Stimulated activated CD8-positive, alpha-beta memory T cell treated with anti-CD3 and anti-CD28 coated beads, Interleukin-4, amount 100 ng/mL, for 24 hours (primary cell): Measurements from ENCODE around the gene RYR1.
"Not testable (repeated sequence)": the region's sequence is repeated elsewhere in the genome, so short reads cannot be mapped to it uniquely, and the experiment has no call there.

Experiments
- DNase-seq: peaks from one replicate; pipeline ENCODE4 v3.0.0-alpha.2; 2020; ENCODE audit warnings: low read depth

RYR1 gene

DNA sequence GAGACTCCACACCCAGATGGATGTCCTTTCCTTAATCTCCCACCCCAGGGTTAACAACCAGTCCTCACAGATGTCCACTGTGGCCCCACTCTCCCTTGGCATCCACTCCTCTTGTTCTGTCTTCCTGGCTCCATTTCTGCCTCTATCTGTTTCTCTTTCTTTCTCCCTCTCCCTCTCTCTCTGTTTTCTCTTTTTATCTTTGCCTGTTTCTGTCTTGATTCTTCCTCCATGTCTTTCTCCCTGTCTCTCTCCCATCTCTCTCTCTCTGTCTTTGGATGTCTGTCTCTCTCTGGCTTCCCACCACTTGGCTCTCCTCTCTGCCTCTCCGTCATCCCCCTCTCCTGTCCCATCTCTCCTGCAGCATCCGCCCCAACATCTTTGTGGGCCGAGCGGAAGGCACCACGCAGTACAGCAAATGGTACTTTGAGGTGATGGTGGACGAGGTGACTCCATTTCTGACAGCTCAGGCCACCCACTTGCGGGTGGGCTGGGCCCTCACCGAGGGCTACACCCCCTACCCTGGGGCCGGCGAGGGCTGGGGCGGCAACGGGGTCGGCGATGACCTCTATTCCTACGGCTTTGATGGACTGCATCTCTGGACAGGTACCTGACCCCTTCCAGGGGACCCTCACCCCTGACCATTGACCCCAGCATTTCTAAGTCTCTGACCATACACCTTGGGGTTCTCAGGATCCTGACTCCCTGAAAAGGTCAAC lies 24.4 kb downstream of the RYR1 start:
- no peak for DNase-seq

DNA sequence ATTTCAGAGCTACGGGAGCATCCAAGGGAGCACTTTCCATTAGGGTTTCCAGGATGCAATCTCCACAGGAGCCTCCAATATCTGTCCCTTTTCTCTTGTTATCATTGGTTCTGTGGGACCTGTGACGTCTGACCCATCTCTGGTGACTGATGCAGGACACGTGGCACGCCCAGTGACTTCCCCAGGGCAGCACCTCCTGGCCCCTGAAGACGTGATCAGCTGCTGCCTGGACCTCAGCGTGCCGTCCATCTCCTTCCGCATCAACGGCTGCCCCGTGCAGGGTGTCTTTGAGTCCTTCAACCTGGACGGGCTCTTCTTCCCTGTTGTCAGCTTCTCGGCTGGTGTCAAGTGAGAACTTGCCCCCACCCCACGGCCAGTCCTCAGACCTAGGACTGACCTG lies 25.5 kb downstream of the RYR1 start:
- no peak for DNase-seq

DNA sequence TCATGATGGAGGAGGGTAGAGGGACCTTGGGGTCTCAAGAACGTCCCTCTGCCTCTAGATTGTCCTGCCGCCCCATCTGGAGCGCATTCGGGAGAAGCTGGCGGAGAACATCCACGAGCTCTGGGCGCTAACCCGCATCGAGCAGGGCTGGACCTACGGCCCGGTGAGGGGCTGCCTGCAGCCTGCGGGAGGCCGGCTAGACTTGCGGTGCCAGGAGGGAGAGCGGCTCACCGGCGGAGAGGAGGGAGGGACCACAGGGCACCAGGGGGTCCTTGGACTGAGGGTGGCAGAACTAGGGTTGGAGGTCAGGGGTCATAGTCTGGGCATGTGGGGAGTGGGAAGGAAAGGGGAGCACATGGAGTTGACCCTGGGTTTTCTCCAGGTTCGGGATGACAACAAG lies 29.9 kb downstream of the RYR1 start:
- no peak for DNase-seq

DNA sequence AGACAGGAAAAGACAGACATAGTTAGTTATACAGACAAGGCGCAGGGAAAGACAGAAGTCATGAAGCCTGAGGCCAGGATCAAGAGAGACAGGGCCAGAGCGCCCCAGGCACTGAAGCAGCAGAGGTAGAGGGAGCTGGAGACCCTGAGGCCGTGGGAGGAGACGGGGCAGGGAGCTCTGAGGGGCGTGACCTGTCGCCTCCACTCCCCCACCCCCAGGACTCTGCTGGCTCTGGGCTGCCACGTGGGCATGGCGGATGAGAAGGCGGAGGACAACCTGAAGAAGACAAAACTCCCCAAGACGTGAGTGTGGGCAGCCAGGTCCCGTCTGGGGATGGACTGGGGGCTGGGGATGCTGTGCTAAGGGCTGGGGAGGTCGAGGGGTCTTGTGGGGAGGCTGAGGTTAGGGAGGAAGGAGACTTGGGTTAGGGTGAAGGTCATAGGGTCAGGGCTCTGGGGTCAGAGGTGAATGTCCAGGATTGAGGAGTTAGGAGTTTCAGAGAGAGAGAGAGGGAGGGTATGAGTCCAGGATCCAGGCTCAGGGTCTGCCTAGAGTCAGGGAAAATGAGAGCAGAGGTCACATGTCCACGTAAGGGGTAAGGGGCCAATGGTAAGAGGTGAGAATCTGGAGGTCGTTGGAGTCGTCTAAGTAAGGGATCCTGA lies 31.1 kb downstream of the RYR1 start:
- no peak for DNase-seq

DNA sequence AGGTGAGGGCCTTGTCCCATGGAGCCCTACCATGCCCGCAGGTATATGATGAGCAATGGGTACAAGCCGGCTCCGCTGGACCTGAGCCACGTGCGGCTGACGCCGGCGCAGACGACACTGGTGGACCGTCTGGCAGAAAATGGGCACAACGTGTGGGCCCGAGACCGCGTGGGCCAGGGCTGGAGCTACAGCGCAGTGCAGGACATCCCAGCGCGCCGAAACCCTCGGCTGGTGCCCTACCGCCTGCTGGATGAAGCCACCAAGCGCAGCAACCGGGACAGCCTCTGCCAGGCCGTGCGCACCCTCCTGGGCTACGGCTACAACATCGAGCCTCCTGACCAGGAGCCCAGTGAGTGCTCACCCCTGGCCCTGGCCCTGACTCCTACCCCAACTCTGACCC lies 32.6 kb downstream of the RYR1 start:
- no peak for DNase-seq

DNA sequence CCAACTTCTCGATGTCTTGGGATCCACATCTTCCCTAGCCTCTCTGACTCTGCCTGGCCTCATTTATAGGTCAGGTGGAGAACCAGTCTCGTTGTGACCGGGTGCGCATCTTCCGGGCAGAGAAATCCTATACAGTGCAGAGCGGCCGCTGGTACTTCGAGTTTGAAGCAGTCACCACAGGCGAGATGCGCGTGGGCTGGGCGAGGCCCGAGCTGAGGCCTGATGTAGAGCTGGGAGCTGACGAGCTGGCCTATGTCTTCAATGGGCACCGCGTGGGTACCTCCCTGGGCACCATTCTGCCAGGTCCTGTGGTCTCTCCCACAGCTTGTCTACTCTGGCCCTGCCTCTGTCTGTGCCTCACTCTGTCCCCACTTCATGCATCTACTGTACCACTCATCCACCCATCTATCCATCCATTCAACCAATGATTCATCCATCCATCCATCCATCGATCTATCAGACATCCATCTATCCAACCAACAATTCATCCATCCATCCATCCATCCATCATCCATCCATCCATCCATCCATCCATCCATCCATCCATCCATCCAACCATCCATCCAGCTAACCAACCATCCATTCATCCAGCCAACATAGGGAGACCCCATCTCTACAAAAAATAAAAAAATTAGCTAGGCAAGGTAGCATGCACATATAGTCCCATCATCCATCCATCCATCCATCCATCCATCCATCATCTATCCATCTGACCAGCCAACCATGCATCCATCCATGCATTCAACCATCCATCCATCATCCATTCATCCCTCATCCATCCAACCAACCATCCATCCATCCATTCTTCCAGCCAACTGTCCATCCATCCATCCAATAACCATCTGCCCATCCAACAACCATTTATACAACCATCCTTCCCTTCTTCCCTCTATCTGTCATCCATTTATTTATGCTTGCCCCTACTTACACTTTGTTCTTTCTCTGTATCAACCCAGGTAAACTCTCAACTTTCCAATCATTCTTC lies 34.3 kb downstream of the RYR1 start:
- DNase-seq: no peak

DNA sequence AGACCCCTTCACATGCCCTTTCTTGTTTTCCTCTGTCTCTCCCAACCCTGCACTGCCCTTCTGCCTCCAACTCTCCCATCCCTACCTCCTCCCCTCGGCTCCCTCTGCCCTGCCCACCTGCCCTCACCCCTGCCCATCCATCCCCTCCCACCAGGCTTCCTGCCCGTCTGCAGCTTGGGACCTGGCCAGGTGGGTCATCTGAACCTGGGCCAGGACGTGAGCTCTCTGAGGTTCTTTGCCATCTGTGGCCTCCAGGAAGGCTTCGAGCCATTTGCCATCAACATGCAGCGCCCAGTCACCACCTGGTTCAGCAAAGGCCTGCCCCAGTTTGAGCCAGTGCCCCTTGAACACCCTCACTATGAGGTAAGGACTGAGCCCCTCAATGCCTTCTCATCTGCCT lies 35.7 kb downstream of the RYR1 start:
- DNase-seq: no peak

DNA sequence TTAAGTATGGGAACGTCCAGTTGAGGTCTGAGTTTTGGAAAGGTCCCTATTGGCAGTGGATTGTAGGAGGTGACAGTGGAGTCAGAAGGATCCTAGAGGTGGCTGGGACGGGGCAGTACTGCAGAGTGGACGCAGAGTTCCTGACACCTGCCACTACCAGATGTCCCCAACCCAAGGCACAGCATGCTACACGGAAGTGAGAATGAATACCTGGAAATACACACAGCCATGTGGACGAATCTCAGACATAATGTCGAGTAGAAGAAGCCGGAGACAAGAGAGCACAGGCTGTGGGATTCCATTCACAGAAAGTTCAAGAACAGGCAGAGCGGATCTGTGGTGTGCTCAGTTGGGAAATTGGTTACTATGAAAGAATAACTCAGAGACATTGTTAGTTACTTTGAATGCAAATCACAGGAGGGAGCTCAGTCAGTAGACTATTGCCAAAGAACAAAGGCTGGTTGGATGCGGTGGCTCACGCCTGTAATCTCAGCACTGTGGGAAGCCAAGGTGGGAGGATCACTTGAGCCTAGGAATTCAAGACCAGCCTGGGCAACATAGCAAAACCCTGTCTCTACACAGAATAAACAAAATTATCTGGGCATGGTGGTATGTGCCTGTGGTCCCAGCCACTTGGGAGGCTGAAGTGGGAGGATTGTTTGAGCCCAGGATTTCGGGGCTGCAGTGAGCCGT lies 37.4 kb downstream of the RYR1 start:
- DNase-seq: no peak

DNA sequence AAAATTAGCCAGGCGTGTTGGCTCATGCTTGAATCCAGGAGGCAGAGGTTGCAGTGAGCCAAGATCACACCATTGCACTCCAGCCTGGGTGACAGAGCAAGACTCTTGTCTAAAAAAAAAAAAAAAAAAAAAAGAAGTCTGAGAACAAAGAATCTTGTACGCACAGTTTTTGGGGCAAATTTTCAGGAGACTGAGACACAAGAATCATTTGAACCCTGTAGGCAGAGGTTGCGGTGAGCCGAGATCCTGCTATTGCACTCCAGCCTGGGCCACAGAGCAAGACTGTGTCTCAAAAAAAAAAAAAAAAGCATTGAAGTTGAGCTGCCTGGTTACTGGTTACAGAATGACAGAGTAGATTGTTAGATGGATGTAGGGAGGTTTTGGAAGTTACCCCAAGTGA lies 39.2 kb downstream of the RYR1 start:
- DNase-seq: not testable (repeated sequence)

DNA sequence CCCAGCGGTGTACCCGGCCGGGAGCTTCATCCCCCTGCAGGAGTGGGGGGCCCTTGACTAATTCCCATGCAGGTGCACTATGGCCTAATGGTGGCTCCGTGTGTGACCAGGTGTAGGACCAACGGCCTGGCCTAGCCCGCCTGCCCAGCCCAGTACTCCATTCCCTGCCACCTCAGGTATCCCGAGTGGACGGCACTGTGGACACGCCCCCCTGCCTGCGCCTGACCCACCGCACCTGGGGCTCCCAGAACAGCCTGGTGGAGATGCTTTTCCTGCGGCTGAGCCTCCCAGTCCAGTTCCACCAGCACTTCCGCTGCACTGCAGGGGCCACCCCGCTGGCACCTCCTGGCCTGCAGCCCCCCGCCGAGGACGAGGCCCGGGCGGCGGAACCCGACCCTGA lies 39.7 kb downstream of the RYR1 start:
- DNase-seq: no peak

DNA sequence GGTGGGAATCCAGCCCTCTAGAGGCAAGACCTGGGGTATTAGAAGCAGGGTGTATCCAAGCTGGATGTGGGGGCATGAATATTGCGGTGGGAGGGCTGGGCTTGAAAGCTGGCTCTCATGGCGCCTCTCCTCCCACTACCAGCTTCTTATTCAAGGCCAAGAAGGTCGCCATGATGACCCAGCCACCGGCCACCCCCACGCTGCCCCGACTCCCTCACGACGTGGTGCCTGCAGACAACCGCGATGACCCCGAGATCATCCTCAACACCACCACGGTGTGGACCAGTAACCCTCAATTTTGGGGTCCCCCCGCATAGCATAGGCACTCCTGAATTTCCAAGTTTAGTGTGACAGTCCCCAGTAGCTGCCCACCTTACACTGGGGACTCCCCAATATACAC lies 41.7 kb downstream of the RYR1 start:
- DNase-seq: no peak

DNA sequence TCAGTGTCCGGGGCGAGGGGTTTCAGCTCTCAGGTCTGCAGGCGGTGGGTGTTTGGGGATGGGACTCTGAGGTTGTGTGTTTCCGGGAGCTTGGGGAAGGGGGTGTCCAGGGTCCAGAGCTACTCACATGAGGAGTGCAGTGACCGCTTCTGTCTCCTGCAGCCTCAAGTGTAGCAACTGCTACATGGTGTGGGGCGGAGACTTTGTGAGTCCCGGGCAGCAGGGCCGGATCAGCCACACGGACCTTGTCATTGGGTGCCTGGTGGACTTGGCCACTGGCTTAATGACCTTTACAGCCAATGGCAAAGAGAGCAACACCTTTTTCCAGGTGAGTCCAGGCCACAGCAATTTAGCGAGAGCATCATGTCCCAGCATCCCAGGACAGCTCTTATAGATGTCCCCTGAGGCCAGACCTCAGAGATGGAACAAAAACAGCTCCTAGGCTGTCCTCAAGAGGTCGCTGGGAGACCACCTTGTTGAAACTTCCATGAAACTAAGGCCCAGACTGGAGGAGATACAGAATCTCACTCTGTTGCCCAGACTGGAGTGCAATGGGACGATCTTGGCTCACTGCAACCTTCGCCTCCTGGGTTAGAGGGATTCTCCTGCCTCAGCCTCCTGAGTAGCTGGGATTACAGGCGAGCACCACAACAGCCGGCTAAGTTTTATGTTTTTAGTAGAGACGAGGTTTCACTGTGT lies 44.9 kb downstream of the RYR1 start:
- DNase-seq: no peak

DNA sequence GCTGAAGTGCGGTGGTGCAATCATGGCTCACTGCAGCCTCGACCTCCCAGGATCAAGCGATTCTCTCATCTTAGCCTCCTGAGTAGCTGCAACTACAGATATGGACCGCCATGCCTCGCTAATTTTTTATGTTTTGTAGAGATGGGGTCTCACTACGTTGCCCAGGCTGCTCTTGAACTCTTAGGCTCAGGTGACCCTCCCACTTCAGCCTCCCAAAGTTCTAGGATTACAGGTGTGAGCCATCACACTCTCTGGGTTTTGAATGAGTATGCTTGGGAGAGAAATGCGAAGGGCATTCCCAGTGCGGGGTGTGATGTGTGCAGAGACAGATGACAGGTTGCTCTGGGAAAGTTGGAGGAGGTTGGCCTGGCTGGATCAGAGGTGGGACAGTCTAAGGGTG lies 49.0 kb downstream of the RYR1 start:
- DNase-seq: no peak

DNA sequence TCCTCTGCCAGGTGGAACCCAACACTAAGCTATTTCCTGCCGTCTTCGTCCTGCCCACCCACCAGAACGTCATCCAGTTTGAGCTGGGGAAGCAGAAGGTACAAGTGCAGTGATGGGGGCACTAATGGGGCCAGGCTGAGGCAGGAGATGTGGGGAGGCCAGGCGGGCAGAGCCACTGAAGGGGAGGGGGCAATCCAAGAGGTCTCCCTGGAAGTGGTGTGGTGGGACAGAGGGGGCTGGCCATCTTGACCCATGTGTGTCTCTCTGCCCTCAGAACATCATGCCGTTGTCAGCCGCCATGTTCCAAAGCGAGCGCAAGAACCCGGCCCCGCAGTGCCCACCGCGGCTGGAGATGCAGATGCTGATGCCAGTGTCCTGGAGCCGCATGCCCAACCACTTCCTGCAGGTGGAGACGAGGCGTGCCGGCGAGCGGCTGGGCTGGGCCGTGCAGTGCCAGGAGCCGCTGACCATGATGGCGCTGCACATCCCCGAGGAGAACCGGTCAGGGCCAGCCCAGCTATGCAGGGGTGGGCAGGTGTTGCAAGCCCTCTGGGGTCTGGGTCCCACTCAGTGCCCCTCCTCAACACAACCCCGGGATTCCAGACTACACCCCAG lies 49.6 kb downstream of the RYR1 start:
- no peak for DNase-seq

DNA sequence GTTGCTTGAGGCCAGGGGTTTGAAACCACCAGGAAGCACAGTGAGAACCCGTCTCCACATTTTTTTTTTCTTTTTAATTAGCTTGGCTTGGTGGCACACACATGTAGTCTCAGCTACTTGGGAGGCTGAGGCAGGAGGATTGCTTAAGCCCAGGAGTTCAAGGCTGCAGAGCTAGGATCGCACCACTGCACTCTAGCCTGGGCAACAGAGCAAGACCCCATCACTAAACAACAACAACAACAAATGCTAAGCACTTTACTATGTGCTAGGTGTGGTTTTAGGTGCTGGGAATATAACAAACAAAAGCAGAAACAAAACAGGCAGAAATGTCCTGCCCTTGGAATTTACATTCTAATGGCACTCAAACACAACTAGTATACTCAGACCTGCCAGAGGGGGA lies 51.3 kb downstream of the RYR1 start:
- DNase-seq: no peak

DNA sequence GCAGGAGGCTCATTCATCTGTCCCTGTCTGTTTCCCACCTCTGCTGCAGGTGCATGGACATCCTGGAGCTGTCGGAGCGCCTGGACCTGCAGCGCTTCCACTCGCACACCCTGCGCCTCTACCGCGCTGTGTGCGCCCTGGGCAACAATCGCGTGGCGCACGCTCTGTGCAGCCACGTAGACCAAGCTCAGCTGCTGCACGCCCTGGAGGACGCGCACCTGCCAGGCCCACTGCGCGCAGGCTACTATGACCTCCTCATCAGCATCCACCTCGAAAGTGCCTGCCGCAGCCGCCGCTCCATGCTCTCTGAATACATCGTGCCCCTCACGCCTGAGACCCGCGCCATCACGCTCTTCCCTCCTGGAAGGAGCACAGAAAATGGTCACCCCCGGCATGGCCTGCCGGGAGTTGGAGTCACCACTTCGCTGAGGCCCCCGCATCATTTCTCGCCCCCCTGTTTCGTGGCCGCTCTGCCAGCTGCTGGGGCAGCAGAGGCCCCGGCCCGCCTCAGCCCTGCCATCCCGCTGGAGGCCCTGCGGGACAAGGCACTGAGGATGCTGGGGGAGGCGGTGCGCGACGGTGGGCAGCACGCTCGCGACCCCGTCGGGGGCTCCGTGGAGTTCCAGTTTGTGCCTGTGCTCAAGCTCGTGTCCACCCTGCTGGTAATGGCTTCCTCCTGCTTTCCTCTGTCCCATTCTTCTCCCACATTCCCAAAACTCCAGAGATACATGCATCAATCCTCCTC lies 52.2 kb downstream of the RYR1 start:
- no peak for DNase-seq

DNA sequence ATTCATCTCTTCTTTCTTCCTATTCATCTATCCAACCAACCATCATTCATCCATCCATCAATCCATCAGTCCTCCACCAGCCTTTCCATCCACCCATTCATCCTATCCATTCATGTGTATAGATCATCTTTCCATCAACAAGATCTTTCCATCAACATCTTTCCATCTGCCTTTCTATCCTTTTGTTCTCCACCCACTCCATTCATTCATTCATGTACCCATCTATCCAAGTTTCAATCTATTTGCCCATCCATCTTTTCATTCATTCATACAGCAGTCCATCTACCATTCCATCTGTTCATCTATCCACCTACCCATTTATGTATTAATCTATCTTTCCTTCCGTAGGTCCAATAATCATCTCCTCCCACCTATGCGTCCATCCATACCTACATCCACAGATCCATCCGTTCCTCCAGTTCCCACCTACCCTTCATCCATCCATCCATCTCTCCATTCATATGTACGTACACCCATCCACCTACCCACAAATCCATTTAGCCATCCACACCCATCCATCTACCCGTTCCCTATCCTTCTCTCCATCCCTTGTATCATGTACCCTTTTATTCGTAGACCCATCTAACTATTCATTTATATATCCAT lies 53.3 kb downstream of the RYR1 start:
- DNase-seq: no peak

DNA sequence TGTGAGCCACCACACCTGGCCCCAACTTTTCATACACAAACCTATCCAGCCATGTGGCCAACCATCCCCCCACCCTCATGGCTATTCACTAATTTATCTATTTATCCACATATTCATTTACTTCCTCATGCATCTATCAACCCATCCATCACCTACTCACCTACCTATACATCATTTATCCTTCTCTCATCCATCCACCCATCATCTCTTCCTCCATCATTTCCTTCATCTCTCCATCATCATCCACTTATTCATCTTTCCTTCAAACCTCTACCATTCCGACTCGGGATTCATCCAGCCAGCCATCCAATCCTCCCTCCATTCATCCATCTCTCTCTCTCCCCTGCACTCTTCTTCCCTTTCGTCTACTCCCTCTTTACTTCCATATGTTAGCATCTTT lies 54.6 kb downstream of the RYR1 start:
- DNase-seq: no peak

DNA sequence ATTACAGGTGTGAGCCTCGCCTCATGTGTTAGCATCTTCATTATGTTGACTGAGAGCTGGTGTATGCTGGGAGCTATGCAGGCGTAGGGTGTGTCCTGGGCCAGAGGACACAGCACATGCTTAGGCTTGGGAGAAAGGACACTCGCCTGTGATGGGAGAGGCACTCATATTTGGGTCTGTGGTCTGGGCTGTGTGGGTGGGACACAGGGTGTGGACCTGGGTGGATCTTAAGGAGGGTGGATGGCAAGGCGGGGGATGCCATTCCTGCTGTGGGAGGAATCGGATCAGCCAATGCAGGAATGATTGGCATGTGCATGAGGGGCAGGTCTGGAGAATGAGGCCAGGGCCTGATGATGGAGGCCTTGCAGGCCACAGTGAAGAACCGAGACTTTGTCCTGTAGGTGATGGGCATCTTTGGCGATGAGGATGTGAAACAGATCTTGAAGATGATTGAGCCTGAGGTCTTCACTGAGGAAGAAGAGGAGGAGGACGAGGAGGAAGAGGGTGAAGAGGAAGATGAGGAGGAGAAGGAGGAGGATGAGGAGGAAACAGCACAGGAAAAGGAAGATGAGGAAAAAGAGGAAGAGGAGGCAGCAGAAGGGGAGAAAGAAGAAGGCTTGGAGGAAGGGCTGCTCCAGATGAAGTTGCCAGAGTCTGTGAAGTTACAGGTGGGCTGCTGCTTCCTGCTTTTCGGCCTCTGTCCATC lies 55.4 kb downstream of the RYR1 start:
- no peak for DNase-seq
